GM18870 (cell line): ENCODE measurements around the gene MRPL18.
"Not testable (repeated sequence)": the region's sequence is repeated elsewhere in the genome, so short reads cannot be mapped to it uniquely, and the experiment has no call there.

ENCODE experiments used
- ATAC-seq: cut with Tn5 transposase; IDR thresholded peaks from one replicate; pipeline ENCODE4 v1.9.1; 2021; ENCODE audit warnings: moderate library complexity; ENCODE audit not compliant: unreplicated experiment

MRPL18 gene

GRCh38 chr6:159772196-159772595 lies 18.1 kb upstream of the MRPL18 start:
- ATAC-seq, result no peak

- ATAC-seq, result no peak
These were observed 12.9 kb upstream of the MRPL18 start for GRCh38 chr6:159777240-159777904.

GRCh38 chr6:159778131-159778530 lies 12.1 kb upstream of the MRPL18 start:
- ATAC-seq, result no peak

- no peak for ATAC-seq
These were observed 11.6 kb upstream of the MRPL18 start for GRCh38 chr6:159778542-159779103.

- no peak for ATAC-seq
These were observed 2.0 kb upstream of the MRPL18 start for GRCh38 chr6:159788276-159788675.

GRCh38 chr6:159788753-159789376 lies 1.4 kb upstream of the MRPL18 start:
- no peak for ATAC-seq

- peak; percentile 78 for ATAC-seq
These were observed 704 bp upstream of the MRPL18 start, which contains the start of gene TCP1 for GRCh38 chr6:159789377-159790148. Gene TCP1, minus strand, starts transcription at chr6:159789602. Its CDS starts 134 bp downstream, at chr6:159789468.

GRCh38 chr6:159790956-159791598 lies 810 bp downstream of the MRPL18 start:
- no peak for ATAC-seq

GRCh38 chr6:159794976-159795375 lies 4.7 kb downstream of the MRPL18 start:
- not testable (repeated sequence) for ATAC-seq

- no peak for ATAC-seq
These were observed 7.3 kb downstream of the MRPL18 start for GRCh38 chr6:159797554-159797953.

- no peak for ATAC-seq
These were observed 10.0 kb downstream of the MRPL18 start, which contains the start of gene PNLDC1 for GRCh38 chr6:159800141-159800865. Gene PNLDC1, plus strand, starts transcription at chr6:159800276. Its CDS starts 32 bp downstream, at chr6:159800308.

GRCh38 chr6:159801935-159802334 lies 11.7 kb downstream of the MRPL18 start:
- ATAC-seq, result no peak

GRCh38 chr6:159804504-159804903 lies 14.2 kb downstream of the MRPL18 start:
- ATAC-seq, result no peak

GRCh38 chr6:159805440-159806020 lies 15.3 kb downstream of the MRPL18 start:
- no peak for ATAC-seq

- ATAC-seq, result no peak
These were observed 15.8 kb downstream of the MRPL18 start for GRCh38 chr6:159806021-159806458.

GRCh38 chr6:159807150-159807858 lies 17.0 kb downstream of the MRPL18 start:
- ATAC-seq, result no peak

- ATAC-seq, result no peak
These were observed 18.4 kb downstream of the MRPL18 start for GRCh38 chr6:159808647-159809046.

GRCh38 chr6:159809149-159809548 lies 18.9 kb downstream of the MRPL18 start:
- no peak for ATAC-seq

GRCh38 chr6:159813781-159814180 lies 23.5 kb downstream of the MRPL18 start:
- ATAC-seq, result no peak
